T-cell (primary cell): ENCODE measurements around the gene PRKACA. TPM values are rescaled to one million over a fixed set of nuclear protein-coding genes. Genes with fewer than 3 reads are reported as not detected.

Experiments
- ATAC-seq, 4 experiments: fragments of 200-7000 bp in 3 of 4; fragments of 150-1000 bp in 1 of 4; cut with Tn5 transposase; replicated peaks in 1 of 4; 1 replicate in 3 of 4; 2 replicates in 1 of 4; pipeline ENCODE4 v1.10.0; 2021; ENCODE audit warnings: moderate library complexity in 3 of 4, mild to moderate bottlenecking in 2 of 4, moderate number of reproducible peaks in 1 of 4
- CTCF ChIA-PET, 2 donors: fragments of 300-600 bp; sonication (Branson Sonifier 250); formaldehyde crosslinking; loops; one replicate each; lab custom pipeline; 2022; ENCODE audit warnings: antibody characterized with exemption in 2 of 2; lab: Charles Lee
- POLR2A ChIA-PET, 2 donors: fragments of 300-600 bp; sonication (Branson Sonifier 250); formaldehyde crosslinking; loops; one replicate each; lab custom pipeline; 2022; ENCODE audit warnings: antibody characterized with exemption in 2 of 2; lab: Charles Lee
- DNase-seq, 35 experiments: peaks; one replicate each; pipeline versions ENCODE4 v3.0.0 to v3.0.0-alpha.2; 2013 to 2023
- H3K27ac ChIP-seq: one replicate; pipeline ENCODE4 v1.5.1; 2013; ENCODE audit warnings: low read length
- H3K27me3 ChIP-seq, 2 experiments: replicated peaks in 1 of 2; 1 replicate in 1 of 2; 2 replicates in 1 of 2; pipeline versions ENCODE4 v1.6.1 to v1.7.0; 2013; ENCODE audit warnings: low read length in 1 of 2, mixed read lengths in 1 of 2; ENCODE audit not compliant: control insufficient read depth in 2 of 2, insufficient read depth in 2 of 2; ENCODE audit errors: extremely low read depth in 1 of 2
- H3K36me3 ChIP-seq, 2 donors: 1 replicate in 1 of 2; 2 replicates in 1 of 2; pipeline versions ENCODE4 v1.6.1 to v1.7.0; 2013; ENCODE audit warnings: low read length in 1 of 2; ENCODE audit not compliant: control insufficient read depth in 2 of 2, insufficient read depth in 1 of 2; ENCODE audit errors: extremely low read depth in 1 of 2
- H3K4me1 ChIP-seq, 2 experiments: 1 replicate in 1 of 2; 2 replicates in 1 of 2; pipeline versions ENCODE4 v1.6.1 to v1.7.0; 2013; ENCODE audit warnings: low read length in 2 of 2, mixed read lengths in 1 of 2; ENCODE audit not compliant: insufficient read depth in 2 of 2, control insufficient read depth in 1 of 2; ENCODE audit errors: extremely low read depth in 1 of 2
- H3K4me3 ChIP-seq, 2 donors: 1 replicate in 1 of 2; 2 replicates in 1 of 2; pipeline versions ENCODE4 v1.5.1 to v1.7.0; 2013; ENCODE audit warnings: mild to moderate bottlenecking in 2 of 2, low read length in 1 of 2, moderate library complexity in 1 of 2; ENCODE audit not compliant: control insufficient read depth in 1 of 2; ENCODE audit errors: extremely low read depth in 1 of 2
- H3K9me3 ChIP-seq: 2 replicates; pipeline ENCODE4 v1.7.0; 2013
- H3K27ac Mint-ChIP-seq, 2 donors: one replicate each; pipeline ENCODE4 v1.8.0; 2020 to 2021; ENCODE audit warnings: mild to moderate bottlenecking in 2 of 2, mixed read lengths in 2 of 2
- H3K27me3 Mint-ChIP-seq, 2 donors: one replicate each; pipeline ENCODE4 v1.8.0; 2021 to 2022; ENCODE audit warnings: mixed read lengths in 2 of 2
- H3K36me3 Mint-ChIP-seq: one replicate; pipeline ENCODE4 v1.8.0; 2021; ENCODE audit warnings: mixed read lengths
- H3K4me1 Mint-ChIP-seq, 3 donors: one replicate each; pipeline ENCODE4 v1.8.0; 2020 to 2022; ENCODE audit warnings: mixed read lengths in 3 of 3, mild to moderate bottlenecking in 1 of 3
- H3K4me3 Mint-ChIP-seq, 3 donors: one replicate each; pipeline ENCODE4 v1.8.0; 2020 to 2022; ENCODE audit warnings: mild to moderate bottlenecking in 3 of 3, mixed read lengths in 3 of 3, moderate library complexity in 3 of 3
- H3K9me3 Mint-ChIP-seq, 3 donors: one replicate each; pipeline ENCODE4 v1.8.0; 2020 to 2022; ENCODE audit warnings: mixed read lengths in 3 of 3
- WGBS: methylation state at CpG from one replicate; pipeline ENCODE4 v1.1.5; 2013; ENCODE audit warnings: missing lambda C conversion rate; ENCODE audit not compliant: insufficient coverage; 5-methylcytosine and 5-hydroxymethylcytosine counted together
- total RNA-seq, 35 experiments: library from RNA in 6 of 35; stranded (reverse) in 6 of 35; fragments of 120-200 nt in 1 of 35; gene quantifications; one replicate each; pipeline versions ENCODE4 v1.2.1 to v1.2.4 and lab custom pipeline; 2013 to 2026

Gene PRKACA
- total RNA-seq, 5 donors from 2014 or later (not counting 1 experiment from before 2014, with no cell fraction given), result 43.0 to 53.5 (median 48.9) TPM

DNA sequence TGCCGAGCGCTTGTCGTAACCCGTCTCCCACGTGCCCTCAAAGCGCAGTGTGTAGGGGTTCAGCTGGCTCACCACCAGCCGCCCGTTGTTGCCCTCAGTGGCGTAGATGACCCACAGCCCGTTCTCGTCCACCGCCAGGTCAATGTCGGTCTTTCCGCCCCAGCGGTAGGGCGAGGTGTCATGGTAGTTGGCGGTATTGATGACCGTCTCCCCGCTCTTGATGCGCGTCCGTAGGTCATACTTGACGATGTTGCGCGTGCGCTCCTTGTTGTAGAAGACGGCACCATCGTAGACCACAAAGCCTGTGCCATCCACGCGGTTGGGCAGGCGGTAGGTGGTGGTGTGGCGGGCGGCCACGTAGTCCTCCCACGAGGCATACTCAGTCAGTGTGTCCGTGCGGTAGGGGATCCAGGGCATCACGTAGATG, 45.3 kb upstream of the PRKACA start:
- ATAC-seq, result no peak
- no peak overlapping the region for H3K27ac ChIP-seq

GRCh38 chr19:14161305-14161704, 43.7 kb upstream of the PRKACA start:
- Mint-ChIP-seq H3K9me3 (no peaks in the 10 kb centered on the region), H3K27me3 (no peaks in the 10 kb centered on the region), H3K27ac (no peak overlapping the region), H3K4me3 (no peak overlapping the region), H3K36me3 (peaks cover 3% of the 10 kb centered on the region), H3K4me1 (peaks cover 6 to 8% (median 8%) of the 10 kb centered on the region in 3 donors)
- no peaks in the 10 kb centered on the region for H3K9me3 ChIP-seq
- H3K27me3 ChIP-seq, result peaks cover 0 to 8% of the 10 kb centered on the region in 2 experiments
- H3K27ac ChIP-seq, result no peak overlapping the region
- ATAC-seq (no peak), DNase-seq (no peak)
- CTCF ChIA-PET, result no interaction called here
- H3K36me3 ChIP-seq, result peaks cover 12 to 29% of the 10 kb centered on the region in 2 donors
- POLR2A ChIA-PET, result no interaction called here
- peaks cover 0 to 17% of the 10 kb centered on the region in 2 experiments for H3K4me1 ChIP-seq
- H3K4me3 ChIP-seq, result no peak overlapping the region
- 98% methylated on average over 13 of the region's 19 CpGs for WGBS

More for the DNA sequence above, 45.3 kb upstream of the PRKACA start:
- 97% methylated on average over 38 of the region's 38 CpGs for WGBS
- Histone ChIP-seq H3K27me3 (peaks cover 0 to 8% of the 10 kb centered on the region in 2 experiments), H3K4me3 (no peak overlapping the region), H3K36me3 (peaks cover 10 to 15% of the 10 kb centered on the region in 2 donors), H3K9me3 (no peaks in the 10 kb centered on the region), H3K4me1 (peaks cover 3 to 33% of the 10 kb centered on the region in 2 experiments)
- Mint-ChIP-seq H3K4me3 (no peak overlapping the region), H3K27me3 (no peaks in the 10 kb centered on the region), H3K9me3 (no peaks in the 10 kb centered on the region), H3K36me3 (no peaks in the 10 kb centered on the region), H3K4me1 (peaks cover 19 to 20% (median 20%) of the 10 kb centered on the region in 3 donors), H3K27ac (no peak overlapping the region)
- no peak for DNase-seq
- CTCF ChIA-PET, result interaction anchor here in 1 of 2 donors (0.6 kb wide), 1 partner anchor 80 kb away, joined by 3 read pairs; no protein-coding TSS in a partner anchor
- POLR2A ChIA-PET, result no interaction called here

GRCh38 chr19:14160017-14160703, 42.6 kb upstream of the PRKACA start:
- Histone ChIP-seq H3K36me3 (peaks cover 12 to 39% of the 10 kb centered on the region in 2 donors), H3K4me3 (no peak overlapping the region), H3K27me3 (peaks cover 0 to 6% of the 10 kb centered on the region in 2 experiments), H3K4me1 (peaks cover 0 to 5% of the 10 kb centered on the region in 2 experiments), H3K9me3 (no peaks in the 10 kb centered on the region), H3K27ac (no peak overlapping the region)
- peaks cover 6% of the 10 kb centered on the region for H3K36me3 Mint-ChIP-seq
- DNase-seq, result no peak
- WGBS, result 91% methylated on average over 21 of the region's 25 CpGs
- H3K27me3 Mint-ChIP-seq, result no peaks in the 10 kb centered on the region
- no peak for ATAC-seq
- CTCF ChIA-PET, result no interaction called here
- no peak overlapping the region for H3K4me3 Mint-ChIP-seq
- POLR2A ChIA-PET, result no interaction called here
- no peaks in the 10 kb centered on the region for H3K9me3 Mint-ChIP-seq
- no peaks in the 10 kb centered on the region for H3K4me1 Mint-ChIP-seq
- H3K27ac Mint-ChIP-seq, result no peak overlapping the region

- CTCF ChIA-PET, result no interaction called here
- Mint-ChIP-seq H3K4me1 (no peaks in the 10 kb centered on the region), H3K36me3 (peaks cover 8% of the 10 kb centered on the region), H3K27ac (no peak overlapping the region), H3K27me3 (no peaks in the 10 kb centered on the region), H3K9me3 (no peaks in the 10 kb centered on the region), H3K4me3 (no peak overlapping the region)
- peaks cover 0 to 2% of the 10 kb centered on the region in 2 experiments for H3K27me3 ChIP-seq
- ATAC-seq (no peak), DNase-seq (no peak)
- POLR2A ChIA-PET, result no interaction called here
- no peak overlapping the region for H3K4me3 ChIP-seq
- H3K27ac ChIP-seq, result no peak overlapping the region
- H3K36me3 ChIP-seq, result peaks cover 12 to 39% of the 10 kb centered on the region in 2 donors
- H3K4me1 ChIP-seq, result no peaks in the 10 kb centered on the region
- WGBS, result 70% methylated on average over 9 of the region's 12 CpGs
- no peaks in the 10 kb centered on the region for H3K9me3 ChIP-seq
Observed at GRCh38 chr19:14159059-14159458, 41.5 kb upstream of the PRKACA start.

DNA sequence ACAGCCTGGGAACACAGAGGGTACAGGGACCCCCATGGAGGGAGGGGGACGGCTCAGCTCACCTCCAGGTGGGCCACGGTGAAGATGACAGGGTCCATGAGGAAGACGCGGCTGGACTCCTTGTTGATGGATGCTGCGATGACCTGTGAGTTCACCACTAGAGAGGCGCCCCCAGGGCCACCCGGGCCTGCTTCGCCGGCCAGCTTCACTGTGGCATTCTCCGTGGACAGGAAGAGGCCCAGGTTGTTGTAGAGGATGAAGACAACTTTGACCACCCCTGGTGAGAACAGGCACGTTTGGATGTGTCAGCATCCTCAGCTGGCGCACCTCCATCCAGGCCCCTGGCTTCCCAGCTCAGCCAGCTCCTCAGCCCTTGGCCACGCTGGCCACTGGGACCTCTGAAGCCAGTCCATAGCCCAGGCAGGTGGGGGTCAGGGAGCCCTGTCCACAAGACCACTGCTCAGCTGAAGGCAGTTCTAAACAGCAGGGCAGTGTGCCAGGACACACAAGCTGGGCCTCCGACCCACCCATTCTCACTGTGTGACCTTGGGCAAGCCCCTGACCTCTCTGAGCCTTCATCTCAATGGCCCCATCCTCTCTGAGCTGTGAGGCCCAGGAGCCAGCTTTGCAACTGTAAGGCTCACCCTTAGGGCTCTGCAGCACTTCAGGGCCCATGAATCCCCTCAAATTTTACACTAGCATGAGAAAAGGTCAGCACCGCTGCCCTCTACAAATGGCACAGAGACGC, 40.9 kb upstream of the PRKACA start:
- Mint-ChIP-seq H3K27me3 (no peaks in the 10 kb centered on the region), H3K9me3 (no peaks in the 10 kb centered on the region), H3K27ac (no peak overlapping the region), H3K4me3 (no peak overlapping the region), H3K36me3 (peaks cover 8% of the 10 kb centered on the region), H3K4me1 (no peaks in the 10 kb centered on the region)
- no peak overlapping the region for H3K4me3 ChIP-seq
- no peaks in the 10 kb centered on the region for H3K4me1 ChIP-seq
- ATAC-seq, result no peak
- H3K36me3 ChIP-seq, result peaks cover 12 to 39% of the 10 kb centered on the region in 2 donors
- H3K27ac ChIP-seq, result no peak overlapping the region
- H3K9me3 ChIP-seq, result no peaks in the 10 kb centered on the region
- no peak for DNase-seq
- ChIA-PET CTCF (no interaction called here), POLR2A (no interaction called here)
- H3K27me3 ChIP-seq, result peaks cover 0 to under 1% of the 10 kb centered on the region in 2 experiments
- 92% methylated on average over 11 of the region's 16 CpGs for WGBS

DNA sequence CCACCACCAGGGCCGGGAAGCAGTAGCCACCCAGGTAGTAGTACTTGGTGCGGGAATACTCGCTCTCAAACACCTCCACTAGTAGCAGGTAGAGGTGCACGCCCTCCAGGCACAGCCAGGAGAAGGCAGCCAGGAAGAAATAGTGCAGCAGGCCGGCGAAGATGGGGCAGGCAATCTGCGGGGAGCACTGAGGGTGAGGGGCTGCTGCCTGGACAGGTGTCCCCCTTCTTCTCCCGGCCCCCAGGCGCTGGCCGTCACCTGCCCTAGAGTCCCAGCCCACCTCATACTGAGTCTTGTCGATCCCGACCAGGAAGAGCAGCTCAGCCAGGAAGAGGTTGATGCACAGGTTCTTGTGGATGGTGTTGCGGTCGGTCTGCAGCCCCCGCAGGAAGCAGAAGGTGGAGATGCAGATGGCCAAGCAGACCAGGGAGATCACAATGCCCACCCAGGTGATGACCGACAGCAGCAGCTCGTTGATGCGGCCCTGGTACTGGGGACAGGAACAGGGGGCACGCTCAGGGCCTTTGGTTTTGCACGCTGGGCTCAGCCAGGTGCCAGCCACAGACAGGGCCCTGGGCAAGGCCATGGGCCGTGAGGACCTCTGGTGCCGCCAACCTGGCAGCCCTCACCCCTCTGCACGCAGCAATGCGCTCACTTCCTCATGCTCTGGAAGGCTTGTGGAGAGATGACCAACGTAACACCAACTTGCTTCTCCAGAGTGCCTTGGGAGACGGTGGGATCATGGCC, 39.6 kb upstream of the PRKACA start:
- Mint-ChIP-seq H3K36me3 (peaks cover 15% of the 10 kb centered on the region), H3K9me3 (no peaks in the 10 kb centered on the region), H3K4me3 (no peak overlapping the region), H3K4me1 (peaks cover 0 to 3% (median 0%) of the 10 kb centered on the region in 3 donors), H3K27ac (no peak overlapping the region), H3K27me3 (no peaks in the 10 kb centered on the region)
- Histone ChIP-seq H3K27ac (no peak overlapping the region), H3K36me3 (peaks cover 12 to 38% of the 10 kb centered on the region in 2 donors), H3K9me3 (no peaks in the 10 kb centered on the region), H3K4me1 (no peaks in the 10 kb centered on the region), H3K4me3 (no peak overlapping the region), H3K27me3 (no peaks in the 10 kb centered on the region)
- POLR2A ChIA-PET, result interaction anchor here in 1 of 2 donors (0.7 kb wide), 1 partner anchor 146 kb away, joined by 3 read pairs; no protein-coding TSS in a partner anchor
- CTCF ChIA-PET, result no interaction called here
- DNase-seq, result no peak
- WGBS, result 95% methylated on average over 23 of the region's 26 CpGs
- no peak for ATAC-seq
